Measurements from ENCODE around the gene ADARB2. TPM values are rescaled to one million over a fixed set of nuclear protein-coding genes. Genes with fewer than 3 reads are reported as not detected.

Gene ADARB2
- total and polyA plus RNA-seq, 11 donors, result 0.07 to 1.2 (median 0.28) TPM; not detected in 4

GRCh38 chr10:1183033-1183396 is 554.3 kb downstream of the ADARB2 start:
- Histone ChIP-seq H3K4me1 (no peaks in the 10 kb centered on the region), H3K27me3 (peaks cover 0 to 15% (median 0%) of the 10 kb centered on the region in 9 donors), H3K4me3 (no peak overlapping the region), H3K36me3 (no peaks in the 10 kb centered on the region), H3K27ac (no peak overlapping the region), H3K9me3 (no peaks in the 10 kb centered on the region)
- ATAC-seq, result no peak
- TF ChIP-seq CTCF (IDR thresholded peaks at IDR 0.05) (no peak), POLR2A (IDR thresholded peaks at IDR 0.05) (no peak)
- 81 to 86% (median 83%) methylated on average over 14 to 18 of the region's 18 CpGs for WGBS, 4 donors
- intact Hi-C loops (cut with DNase I), result no loop called here
- DNase-seq, result peak in 1 of 5 donors; percentile 27

GRCh38 chr10:1182280-1183032 is 554.9 kb downstream of the ADARB2 start:
- intact Hi-C loops (cut with DNase I), result no loop called here
- Histone ChIP-seq H3K27ac (no peak overlapping the region), H3K9me3 (no peaks in the 10 kb centered on the region), H3K27me3 (peaks cover 0 to 15% (median 0%) of the 10 kb centered on the region in 9 donors), H3K4me3 (no peak overlapping the region), H3K4me1 (no peaks in the 10 kb centered on the region), H3K36me3 (no peaks in the 10 kb centered on the region)
- WGBS, 4 donors, result 83 to 87% (median 85%) methylated on average over 30 of the region's 30 CpGs
- ATAC-seq, result no peak
- TF ChIP-seq CTCF (IDR thresholded peaks at IDR 0.05), result no peak
- no peak for TF ChIP-seq POLR2A (IDR thresholded peaks at IDR 0.05)
- peak in 1 of 5 donors; percentile 10 for DNase-seq

- Histone ChIP-seq H3K27me3 (peaks cover 0 to 15% (median 0%) of the 10 kb centered on the region in 9 donors), H3K36me3 (no peaks in the 10 kb centered on the region), H3K4me1 (no peaks in the 10 kb centered on the region), H3K4me3 (no peak overlapping the region), H3K27ac (no peak overlapping the region), H3K9me3 (no peaks in the 10 kb centered on the region)
- WGBS, 4 donors, result 61 to 72% (median 67%) methylated on average over 11 of the region's 11 CpGs
- TF ChIP-seq CTCF (IDR thresholded peaks at IDR 0.05), result no peak
- TF ChIP-seq POLR2A (IDR thresholded peaks at IDR 0.05), result no peak
- intact Hi-C loops (cut with DNase I), result no loop called here
- ATAC-seq (no peak), DNase-seq (peak in 1 of 5 donors; percentile 31)
These were observed 556.5 kb downstream of the ADARB2 start for GRCh38 chr10:1180836-1181235.

GRCh38 chr10:1180071-1180730 is 557.1 kb downstream of the ADARB2 start:
- 85 to 92% (median 87%) methylated on average over 12 to 16 of the region's 16 CpGs for WGBS, 4 donors
- ATAC-seq, result no peak
- Histone ChIP-seq H3K9me3 (no peaks in the 10 kb centered on the region), H3K36me3 (no peaks in the 10 kb centered on the region), H3K27ac (no peak overlapping the region), H3K27me3 (peaks cover 0 to 15% (median 0%) of the 10 kb centered on the region in 9 donors), H3K4me1 (no peaks in the 10 kb centered on the region), H3K4me3 (no peak overlapping the region)
- intact Hi-C loops (cut with DNase I), result no loop called here
- peak in 1 of 5 donors; percentile 33 for DNase-seq
- no peak for TF ChIP-seq POLR2A (IDR thresholded peaks at IDR 0.05)
- TF ChIP-seq CTCF (IDR thresholded peaks at IDR 0.05), result no peak
